RPMI7951 (cell line): ENCODE data around the gene ERC1. TPM values are rescaled to one million over a fixed set of nuclear protein-coding genes. Genes with fewer than 3 reads are reported as not detected.

Experiments used
- DNase-seq: peaks from one replicate; pipeline ENCODE4 v3.0.0-alpha.2; 2012; ENCODE audit warnings: low read depth
- total RNA-seq: library from RNA; depleted of rRNA; stranded (reverse); fragments of >200 nt; shearing (Covaris generic); gene quantifications from 2 replicates; pipeline ENCODE4 v1.2.3, GENCODE V29; 2014; rRNA removed

The ERC1 gene
- total RNA-seq, 1 experiment from 2014 or later, result 11.7 TPM

- no peak for DNase-seq
Observed at GRCh38 chr12:1531654-1532374, 540.8 kb downstream of the ERC1 start.

- no peak for DNase-seq
Observed at GRCh38 chr12:1532375-1533165, 541.5 kb downstream of the ERC1 start.

DNA sequence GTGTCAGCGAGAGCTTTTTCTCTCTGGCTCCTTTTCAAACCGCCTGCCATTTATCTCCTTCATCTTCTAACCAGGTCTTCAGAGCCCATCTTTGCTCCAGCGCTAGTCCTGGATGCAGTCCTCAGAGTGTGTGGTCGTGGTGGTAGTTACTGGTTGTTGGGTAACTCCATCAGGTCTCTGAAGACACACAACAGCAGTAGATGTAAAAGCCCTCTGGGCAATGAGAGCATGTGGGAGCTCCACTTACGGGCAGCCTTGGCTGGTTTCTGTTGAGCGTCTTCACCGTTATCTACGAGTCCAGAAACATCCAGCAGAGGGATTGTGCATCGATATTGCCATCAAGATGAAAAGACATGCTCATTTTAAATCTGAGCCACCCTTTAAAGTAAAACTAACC lies 542.2 kb downstream of the ERC1 start:
- DNase-seq, result peak; percentile 92

GRCh38 chr12:1533602-1534304 lies 542.7 kb downstream of the ERC1 start:
- peak; percentile 87 for DNase-seq

- peak; percentile 43 for DNase-seq
Observed at GRCh38 chr12:1534748-1535147, 543.7 kb downstream of the ERC1 start.

GRCh38 chr12:1536817-1537216 lies 545.8 kb downstream of the ERC1 start:
- DNase-seq, result no peak

- DNase-seq, result no peak
Observed at GRCh38 chr12:1539135-1539534, 548.1 kb downstream of the ERC1 start.

DNA sequence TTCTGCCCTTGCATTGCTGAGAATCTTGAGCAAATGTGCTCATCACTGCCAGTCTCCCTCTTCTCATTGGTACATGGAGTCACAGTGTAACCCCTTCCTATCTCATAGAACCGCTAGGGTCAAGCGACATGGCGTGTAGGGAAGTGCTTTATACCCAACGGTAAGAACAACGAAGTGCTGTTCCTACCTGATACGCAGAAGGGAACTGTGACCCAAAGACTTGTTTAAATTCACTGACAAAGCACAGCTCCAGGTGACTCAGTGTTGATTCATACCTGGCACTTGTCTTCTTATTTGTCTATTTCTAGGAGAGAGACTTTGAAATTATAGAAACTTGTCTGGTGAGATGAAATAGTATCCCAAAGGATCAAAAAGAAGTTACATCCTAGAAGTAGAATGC lies 549.7 kb downstream of the ERC1 start:
- peak; percentile 28 for DNase-seq

GRCh38 chr12:1542599-1542998 lies 551.6 kb downstream of the ERC1 start:
- DNase-seq, result no peak

DNA sequence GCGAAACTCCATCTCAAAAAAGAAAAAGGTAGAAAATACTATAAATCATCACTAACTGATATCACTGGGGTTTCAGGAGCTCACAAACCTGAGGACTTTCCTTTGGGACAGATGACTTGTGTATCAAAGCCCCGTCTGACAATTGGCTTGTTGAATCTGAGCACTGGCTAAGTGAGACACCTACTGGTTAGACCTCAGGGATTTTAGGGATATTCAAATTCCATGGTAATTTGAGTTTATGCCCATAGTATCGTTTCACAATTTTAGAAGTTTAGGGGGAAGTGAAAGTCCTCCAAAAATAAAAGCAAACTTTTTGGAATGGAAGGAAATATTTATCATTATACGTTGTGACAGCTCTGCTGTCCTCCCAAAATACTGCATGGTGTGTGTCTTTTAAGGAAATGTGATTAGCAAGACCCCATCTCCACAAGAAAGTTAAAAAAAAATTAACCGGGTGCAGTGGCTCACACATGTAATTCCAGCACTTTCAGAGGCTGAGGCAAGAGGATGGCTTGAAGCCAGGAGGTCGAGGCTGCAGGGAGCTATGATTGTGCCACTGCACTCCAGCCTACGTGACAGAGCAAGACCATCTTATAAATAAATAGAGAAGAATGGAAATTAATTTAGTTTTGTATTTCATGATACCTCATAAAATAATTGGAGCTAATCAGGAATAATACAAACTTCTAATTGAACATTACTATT lies 554.1 kb downstream of the ERC1 start:
- peak; percentile 44 for DNase-seq

Other genes starting within 250 kb of the ERC1 start
- 27.8 and 42.3 TPM in 2 replicates for gene WNK1, start 238.6 kb upstream of the ERC1 start, total RNA-seq
- 4.4 and 4.8 TPM in 2 replicates for gene RAD52, start 41.5 kb upstream of the ERC1 start, total RNA-seq